ENCODE results near the gene CDKN2C. TPM values are rescaled to one million over a fixed set of nuclear protein-coding genes. Genes with fewer than 3 reads are reported as not detected.
"Not testable (repeated sequence)": the region's sequence is repeated elsewhere in the genome, so short reads cannot be mapped to it uniquely, and the experiment has no call there.

CDKN2C gene
- total RNA-seq, 4 donors from 2014 or later = 21.1 to 52.1 (median 38.8) TPM

GRCh38 chr1:50992532-50993318 lies 22.7 kb downstream of the CDKN2C start:
- H3K9me3 ChIP-seq = no peaks in the 10 kb centered on the region
- no peaks in the 10 kb centered on the region for H3K36me3 ChIP-seq
- H3K27me3 ChIP-seq = no peaks in the 10 kb centered on the region
- no peak overlapping the region for H3K27ac ChIP-seq
- WGBS, 2 donors (ENCODE audit: low coverage in 1 of 2) = 89 to 94% methylated on average over 3 of the region's 3 CpGs
- no peaks in the 10 kb centered on the region for H3K4me1 ChIP-seq
- no peak for ATAC-seq
- TF ChIP-seq POLR2A (IDR thresholded peaks at IDR 0.05) = no peak
- TF ChIP-seq CTCF (IDR thresholded peaks at IDR 0.05) = no peak
- TF ChIP-seq POLR2AphosphoS5 (IDR thresholded peaks at IDR 0.05) = no peak
- TF ChIP-seq EP300 (IDR thresholded peaks at IDR 0.05) = no peak
- H3K4me3 ChIP-seq = no peak overlapping the region

DNA sequence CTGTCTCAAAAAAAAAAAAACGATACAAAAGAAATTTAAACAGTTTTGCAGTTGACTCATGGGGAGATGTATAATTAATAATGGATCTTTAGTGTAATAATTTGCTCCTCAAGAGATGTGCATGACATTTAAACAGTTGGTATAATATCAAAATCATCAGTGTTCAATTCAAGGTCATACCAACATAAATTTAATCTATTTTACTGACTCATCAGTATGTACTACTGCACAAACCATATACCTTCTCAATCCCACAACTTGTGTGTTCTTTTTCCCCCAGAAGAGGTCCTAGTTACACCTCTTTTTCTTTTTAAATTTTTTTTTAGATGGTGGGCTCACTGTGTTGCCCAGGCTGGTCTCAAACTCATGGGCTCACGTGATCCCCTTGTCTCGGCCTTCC lies 23.6 kb downstream of the CDKN2C start:
- Histone ChIP-seq H3K27ac (no peak overlapping the region), H3K4me3 (no peak overlapping the region), H3K27me3 (no peaks in the 10 kb centered on the region), H3K9me3 (no peaks in the 10 kb centered on the region), H3K36me3 (no peaks in the 10 kb centered on the region), H3K4me1 (no peaks in the 10 kb centered on the region)
- no peak for ATAC-seq
- no peak for TF ChIP-seq CTCF (IDR thresholded peaks at IDR 0.05)
- WGBS, 2 donors (ENCODE audit: low coverage in 1 of 2) = 93 to 96% methylated on average over 3 of the region's 3 CpGs

GRCh38 chr1:50994997-50995396 lies 25.0 kb downstream of the CDKN2C start:
- H3K27ac ChIP-seq = no peak overlapping the region
- TF ChIP-seq CTCF (IDR thresholded peaks at IDR 0.05) = no peak
- no peak for TF ChIP-seq EP300 (IDR thresholded peaks at IDR 0.05)
- TF ChIP-seq POLR2AphosphoS5 (IDR thresholded peaks at IDR 0.05) = no peak
- TF ChIP-seq POLR2A (IDR thresholded peaks at IDR 0.05) = no peak
- no peaks in the 10 kb centered on the region for H3K9me3 ChIP-seq
- H3K27me3 ChIP-seq = no peaks in the 10 kb centered on the region
- no peak for ATAC-seq
- H3K4me3 ChIP-seq = no peak overlapping the region
- WGBS, 2 donors (ENCODE audit: low coverage in 1 of 2) = 79 to 94% methylated on average over 2 to 4 of the region's 4 CpGs
- H3K36me3 ChIP-seq = no peaks in the 10 kb centered on the region
- H3K4me1 ChIP-seq = no peaks in the 10 kb centered on the region

GRCh38 chr1:50995651-50996050 lies 25.6 kb downstream of the CDKN2C start:
- H3K4me1 ChIP-seq = no peaks in the 10 kb centered on the region
- 50 to 78% methylated on average over 1 of the region's 1 CpG for WGBS, 2 donors (ENCODE audit: low coverage in 1 of 2)
- no peaks in the 10 kb centered on the region for H3K9me3 ChIP-seq
- H3K4me3 ChIP-seq = no peak overlapping the region
- H3K27me3 ChIP-seq = no peaks in the 10 kb centered on the region
- no peaks in the 10 kb centered on the region for H3K36me3 ChIP-seq
- no peak for ATAC-seq
- H3K27ac ChIP-seq = no peak overlapping the region
- TF ChIP-seq POLR2A (IDR thresholded peaks at IDR 0.05) = no peak
- TF ChIP-seq POLR2AphosphoS5 (IDR thresholded peaks at IDR 0.05) = no peak
- TF ChIP-seq EP300 (IDR thresholded peaks at IDR 0.05) = no peak
- no peak for TF ChIP-seq CTCF (IDR thresholded peaks at IDR 0.05)

GRCh38 chr1:50996083-50996482 lies 26.0 kb downstream of the CDKN2C start:
- H3K9me3 ChIP-seq = no peaks in the 10 kb centered on the region
- no peaks in the 10 kb centered on the region for H3K36me3 ChIP-seq
- H3K27ac ChIP-seq = no peak overlapping the region
- ATAC-seq = no peak
- no peaks in the 10 kb centered on the region for H3K27me3 ChIP-seq
- TF ChIP-seq EP300 (IDR thresholded peaks at IDR 0.05) (no peak), CTCF (IDR thresholded peaks at IDR 0.05) (no peak), POLR2A (IDR thresholded peaks at IDR 0.05) (no peak), POLR2AphosphoS5 (IDR thresholded peaks at IDR 0.05) (no peak)
- no peak overlapping the region for H3K4me3 ChIP-seq
- no peaks in the 10 kb centered on the region for H3K4me1 ChIP-seq
- 69 to 88% methylated on average over 3 of the region's 3 CpGs for WGBS, 2 donors (ENCODE audit: low coverage in 1 of 2)

GRCh38 chr1:50999375-50999774 lies 29.3 kb downstream of the CDKN2C start:
- not testable (repeated sequence) for ATAC-seq, H3K4me1 ChIP-seq, H3K27me3 ChIP-seq, H3K9me3 ChIP-seq, H3K4me3 ChIP-seq, H3K27ac ChIP-seq, H3K36me3 ChIP-seq
- 56 to 75% methylated on average over 1 of the region's 1 CpG for WGBS, 2 donors (ENCODE audit: low coverage in 1 of 2)

All from gastroesophageal sphincter (tissue), 4 donors.